Esophagus squamous epithelium (tissue), 5 donors: ENCODE measurements around the gene CCDC51. TPM values are rescaled to one million over a fixed set of nuclear protein-coding genes. Genes with fewer than 3 reads are reported as not detected.
A peak's percentile ranks its signal among the peaks of the same experiment; 100 is the strongest.

Experiments used
- DNase-seq: peaks from one replicate; lab custom pipeline; 2025; lab: John Stamatoyannopoulos, UW
- H3K27ac ChIP-seq, 4 donors: fragments of 200-600 bp; sonication (generic); one replicate each; pipeline ENCODE4 v1.5.1; 2016 to 2019; ENCODE audit warnings: mild to moderate bottlenecking in 1 of 4
- H3K27me3 ChIP-seq, 4 donors: fragments of 200-600 bp; sonication (generic); 1 replicate in 3 of 4; 2 replicates in 1 of 4; pipeline versions ENCODE4 v1.5.1 to v1.6.0; 2017 to 2021; ENCODE audit warnings: antibody characterized with exemption in 1 of 4
- H3K36me3 ChIP-seq, 3 donors: fragments of 200-600 bp; sonication (generic); one replicate each; pipeline ENCODE4 v1.5.1; 2016 to 2019
- H3K4me1 ChIP-seq, 3 donors: fragments of 200-600 bp; sonication (generic); one replicate each; pipeline ENCODE4 v1.5.1; 2017 to 2019
- H3K4me3 ChIP-seq, 4 donors: fragments of 200-600 bp; sonication (generic); 1 replicate in 3 of 4; 2 replicates in 1 of 4; pipeline ENCODE4 v1.5.1; 2016 to 2019; ENCODE audit warnings: mild to moderate bottlenecking in 2 of 4, moderate library complexity in 1 of 4
- H3K9me3 ChIP-seq, 3 donors: fragments of 200-600 bp; sonication (generic); one replicate each; pipeline ENCODE4 v1.5.1; 2016 to 2019
- CTCF ChIP-seq, 6 experiments: fragments of 450-650 bp in 4 of 6; fragments of 200-600 bp in 2 of 6; sonication (generic) in 2 of 6; IDR thresholded peaks; one replicate each; pipeline ENCODE4 v1.5.1; 2016 to 2019; ENCODE audit warnings: antibody characterized with exemption in 6 of 6, mild to moderate bottlenecking in 4 of 6, moderate library complexity in 4 of 6
- POLR2A ChIP-seq, 4 donors: fragments of 450-650 bp; IDR thresholded peaks; one replicate each; pipeline ENCODE4 v1.6.1; 2017; ENCODE audit warnings: antibody characterized with exemption in 4 of 4, mild to moderate bottlenecking in 4 of 4, moderate library complexity in 3 of 4
- WGBS, 2 donors: methylation state at CpG; one replicate each; pipeline ENCODE4 v1.1.5; 2018; 5-methylcytosine and 5-hydroxymethylcytosine counted together
- intact Hi-C: fragments of 100-400 bp; cut with DNase I; formaldehyde crosslinking; loops from one replicate; pipeline ENCODE4 v1.15.0; 2022
- total RNA-seq, 4 donors: library from RNA; depleted of rRNA; stranded (reverse); fragments of >200 nt; gene quantifications; one replicate each; pipeline ENCODE4 v1.1.0, GENCODE V29; 2016
- donor health status: DM: yes; HTN: yes; CAD: no.

The CCDC51 gene
- total RNA-seq, 4 donors from 2014 or later = 15.1 to 31.3 (median 18.2) TPM

- Histone ChIP-seq H3K27ac (peak within 1 kb of the TSS; percentile 95 to 98 (median 96)), H3K9me3 (no peaks in the 10 kb centered on the region), H3K27me3 (no peaks in the 10 kb centered on the region), H3K36me3 (peaks cover 0 to 14% (median 0%) of the 10 kb centered on the region in 3 donors), H3K4me3 (peak within 1 kb of the TSS; percentile 67 to 90 (median 82)), H3K4me1 (peaks cover 66 to 93% (median 73%) of the 10 kb centered on the region in 3 donors)
- 4 to 7% methylated on average over 5 to 7 of the region's 15 CpGs for WGBS, 2 donors
- intact Hi-C loops = no loop called here
- TF ChIP-seq POLR2A (IDR thresholded peaks at IDR 0.05) (peak in 1 of 4 donors; percentile 60), CTCF (IDR thresholded peaks at IDR 0.05) (no peak)
- peak; percentile 24 for DNase-seq
Observed at GRCh38 chr3:48429960-48430707, 9.8 kb downstream of the CCDC51 start, which contains the start of gene PLXNB1. Gene PLXNB1 (minus strand): TSS chr3:48430086. CDS start chr3:48424611, 5,475 bp downstream.

GRCh38 chr3:48429317-48429959 lies 10.5 kb downstream of the CCDC51 start:
- H3K4me3 ChIP-seq = peak overlapping the region; percentile 67 to 90 (median 82)
- peaks cover 64 to 93% (median 73%) of the 10 kb centered on the region in 3 donors for H3K4me1 ChIP-seq
- TF ChIP-seq POLR2A (IDR thresholded peaks at IDR 0.05) (peak in 1 of 4 donors; percentile 12), CTCF (IDR thresholded peaks at IDR 0.05) (peak in 2 of 6 experiments; percentile 4 to 10)
- 0 to 1% methylated on average over 17 to 20 of the region's 86 CpGs for WGBS, 2 donors
- H3K27me3 ChIP-seq = no peaks in the 10 kb centered on the region
- H3K27ac ChIP-seq = peak overlapping the region; percentile 95 to 98 (median 96)
- peaks cover 0 to 21% (median 0%) of the 10 kb centered on the region in 3 donors for H3K36me3 ChIP-seq
- intact Hi-C loops = no loop called here
- no peak for DNase-seq
- H3K9me3 ChIP-seq = no peaks in the 10 kb centered on the region

GRCh38 chr3:48428572-48429316 lies 11.2 kb downstream of the CCDC51 start:
- 18% methylated on average over 3 of the region's 60 CpGs; no CpG with 5 or more reads in 1 of the 2 donors for WGBS, 2 donors
- TF ChIP-seq POLR2A (IDR thresholded peaks at IDR 0.05) (peak in 2 of 4 donors; percentile 62 to 82), CTCF (IDR thresholded peaks at IDR 0.05) (no peak)
- Histone ChIP-seq H3K4me1 (peaks cover 59 to 93% (median 72%) of the 10 kb centered on the region in 3 donors), H3K27ac (peak overlapping the region; percentile 95 to 98 (median 96)), H3K9me3 (no peaks in the 10 kb centered on the region), H3K4me3 (peak overlapping the region; percentile 67 to 90 (median 82)), H3K36me3 (peaks cover 0 to 27% (median 2%) of the 10 kb centered on the region in 3 donors), H3K27me3 (no peaks in the 10 kb centered on the region)
- DNase-seq = no peak
- intact Hi-C loops = no loop called here

- Histone ChIP-seq H3K4me1 (peaks cover 59 to 93% (median 72%) of the 10 kb centered on the region in 3 donors), H3K9me3 (no peaks in the 10 kb centered on the region), H3K27me3 (no peaks in the 10 kb centered on the region), H3K4me3 (peak overlapping the region; percentile 67 to 90 (median 82)), H3K27ac (peak overlapping the region; percentile 95 to 98 (median 96)), H3K36me3 (peaks cover 5 to 27% (median 9%) of the 10 kb centered on the region in 3 donors)
- WGBS, 2 donors = 24% methylated on average over 6 of the region's 7 CpGs; no CpG with 5 or more reads in 1 of the 2 donors
- intact Hi-C loops = no loop called here
- TF ChIP-seq CTCF (IDR thresholded peaks at IDR 0.05) (no peak), POLR2A (IDR thresholded peaks at IDR 0.05) (no peak)
- DNase-seq = no peak
Observed at GRCh38 chr3:48428088-48428571, 11.8 kb downstream of the CCDC51 start.
